PC-9 (cell line): ENCODE results near the gene GPR108.

Experiments used
- CTCF ChIP-seq: fragments of 200-600 bp; sonication (generic); conservative IDR thresholded peaks from 2 replicates; pipeline ENCODE4 v1.6.1; 2017; ENCODE audit warnings: mixed run types, antibody characterized with exemption, mild to moderate bottlenecking, moderate library complexity
- EZH2 ChIP-seq: fragments of 200-600 bp; sonication (generic); IDR thresholded peaks from 2 replicates; pipeline ENCODE4 v1.8.0; 2017; ENCODE audit warnings: antibody characterized with exemption, low read depth

- TF ChIP-seq CTCF = no peak
- no peak for TF ChIP-seq EZH2
These were observed 40.1 kb downstream of the GPR108 start for GRCh38 chr19:6697291-6697690.
